ENCODE data around the gene ZNF652. TPM values are rescaled to one million over a fixed set of nuclear protein-coding genes. Genes with fewer than 3 reads are reported as not detected.

Gene ZNF652
- polyA plus RNA-seq, 1 donor (not counting 4 experiments of a cell fraction or from before 2014, with no cell fraction given), result 8.9 TPM

GRCh38 chr17:49382556-49382955, 20.5 kb upstream of the ZNF652 start:
- DNase-seq (ENCODE audit: low read depth, low spot score) (no peak), FAIRE-seq (no peak)
- peaks cover 14% of the 10 kb centered on the region for H3K27me3 ChIP-seq (ENCODE audit: control insufficient read depth, extremely low read depth, insufficient read depth, low read length)
- dilution Hi-C loops (cut with MboI; ENCODE audit: extremely low pct_ligation_motif_present, low sequenced_read_pairs), result no loop called here
- H3K9me3 ChIP-seq (ENCODE audit: control insufficient read depth, low read depth, low read length), result no peaks in the 10 kb centered on the region
- H3K79me2 ChIP-seq (ENCODE audit: control insufficient read depth, insufficient read depth, low read length), result no peaks in the 10 kb centered on the region
- H3K4me2 ChIP-seq (ENCODE audit: control insufficient read depth, extremely low read depth, insufficient read depth, low read depth, low read length), result no peak overlapping the region
- peaks cover 9% of the 10 kb centered on the region for H3K4me1 ChIP-seq (ENCODE audit: control insufficient read depth, extremely low read depth, insufficient read depth, low read length)
- no peak overlapping the region for H3K27ac ChIP-seq (ENCODE audit: control insufficient read depth, insufficient read depth, low read length)
- H3K9ac ChIP-seq (ENCODE audit: control insufficient read depth, extremely low read depth, insufficient read depth, low read length), result no peak overlapping the region
- no peak overlapping the region for H3K4me3 ChIP-seq (ENCODE audit: control insufficient read depth in 2 of 3, extremely low read depth in 1 of 3, insufficient read depth in 2 of 3, low read depth in 1 of 3, low read length in 3 of 3)
- no peaks in the 10 kb centered on the region for H4K20me1 ChIP-seq (ENCODE audit: control insufficient read depth, extremely low read depth, insufficient read depth, low read length)
- no peak for TF ChIP-seq CTCF (optimal IDR thresholded peaks at IDR 0.05 in 1 of 3, IDR thresholded peaks at IDR 0.05 in 1 of 3, conservative IDR thresholded peaks at IDR 0.05 in 1 of 3; ENCODE audit: extremely low read depth in 1 of 3, insufficient read depth in 2 of 3, low read length in 3 of 3)
- no peak for TF ChIP-seq EZH2 (IDR thresholded peaks at IDR 0.05; ENCODE audit: low read length)
- H3K9me1 ChIP-seq (ENCODE audit: control insufficient read depth, extremely low read depth, insufficient read depth, low read length), result no peaks in the 10 kb centered on the region
- no peak overlapping the region for H2AFZ ChIP-seq (ENCODE audit: control insufficient read depth, low read length)
- no peaks in the 10 kb centered on the region for H3K36me3 ChIP-seq (ENCODE audit: control insufficient read depth in 2 of 2, extremely low read depth in 1 of 2, insufficient read depth in 2 of 2, low read length in 2 of 2)

- Histone ChIP-seq H3K4me3 (ENCODE audit: control insufficient read depth in 2 of 3, extremely low read depth in 1 of 3, insufficient read depth in 2 of 3, low read depth in 1 of 3, low read length in 3 of 3) (no peak overlapping the region), H3K4me2 (ENCODE audit: control insufficient read depth, extremely low read depth, insufficient read depth, low read depth, low read length) (no peak overlapping the region), H3K9ac (ENCODE audit: control insufficient read depth, extremely low read depth, insufficient read depth, low read length) (no peak overlapping the region), H3K4me1 (ENCODE audit: control insufficient read depth, extremely low read depth, insufficient read depth, low read length) (peaks cover 9% of the 10 kb centered on the region), H3K27me3 (ENCODE audit: control insufficient read depth, extremely low read depth, insufficient read depth, low read length) (peaks cover 14% of the 10 kb centered on the region), H3K79me2 (ENCODE audit: control insufficient read depth, insufficient read depth, low read length) (no peaks in the 10 kb centered on the region), H2AFZ (ENCODE audit: control insufficient read depth, low read length) (no peak overlapping the region), H3K9me3 (ENCODE audit: control insufficient read depth, low read depth, low read length) (no peaks in the 10 kb centered on the region), H4K20me1 (ENCODE audit: control insufficient read depth, extremely low read depth, insufficient read depth, low read length) (no peaks in the 10 kb centered on the region), H3K27ac (ENCODE audit: control insufficient read depth, insufficient read depth, low read length) (no peak overlapping the region), H3K9me1 (ENCODE audit: control insufficient read depth, extremely low read depth, insufficient read depth, low read length) (no peaks in the 10 kb centered on the region), H3K36me3 (ENCODE audit: control insufficient read depth in 2 of 2, extremely low read depth in 1 of 2, insufficient read depth in 2 of 2, low read length in 2 of 2) (no peaks in the 10 kb centered on the region)
- no peak for FAIRE-seq
- dilution Hi-C loops (cut with MboI; ENCODE audit: extremely low pct_ligation_motif_present, low sequenced_read_pairs), result no loop called here
- no peak for DNase-seq (ENCODE audit: low read depth, low spot score)
- TF ChIP-seq CTCF (optimal IDR thresholded peaks at IDR 0.05 in 1 of 3, IDR thresholded peaks at IDR 0.05 in 1 of 3, conservative IDR thresholded peaks at IDR 0.05 in 1 of 3; ENCODE audit: extremely low read depth in 1 of 3, insufficient read depth in 2 of 3, low read length in 3 of 3) (no peak), EZH2 (IDR thresholded peaks at IDR 0.05; ENCODE audit: low read length) (no peak)
Measured at GRCh38 chr17:49381793-49382192, 19.7 kb upstream of the ZNF652 start.
